ENCODE measurements around the gene IQSEC1.

IQSEC1 gene

DNA sequence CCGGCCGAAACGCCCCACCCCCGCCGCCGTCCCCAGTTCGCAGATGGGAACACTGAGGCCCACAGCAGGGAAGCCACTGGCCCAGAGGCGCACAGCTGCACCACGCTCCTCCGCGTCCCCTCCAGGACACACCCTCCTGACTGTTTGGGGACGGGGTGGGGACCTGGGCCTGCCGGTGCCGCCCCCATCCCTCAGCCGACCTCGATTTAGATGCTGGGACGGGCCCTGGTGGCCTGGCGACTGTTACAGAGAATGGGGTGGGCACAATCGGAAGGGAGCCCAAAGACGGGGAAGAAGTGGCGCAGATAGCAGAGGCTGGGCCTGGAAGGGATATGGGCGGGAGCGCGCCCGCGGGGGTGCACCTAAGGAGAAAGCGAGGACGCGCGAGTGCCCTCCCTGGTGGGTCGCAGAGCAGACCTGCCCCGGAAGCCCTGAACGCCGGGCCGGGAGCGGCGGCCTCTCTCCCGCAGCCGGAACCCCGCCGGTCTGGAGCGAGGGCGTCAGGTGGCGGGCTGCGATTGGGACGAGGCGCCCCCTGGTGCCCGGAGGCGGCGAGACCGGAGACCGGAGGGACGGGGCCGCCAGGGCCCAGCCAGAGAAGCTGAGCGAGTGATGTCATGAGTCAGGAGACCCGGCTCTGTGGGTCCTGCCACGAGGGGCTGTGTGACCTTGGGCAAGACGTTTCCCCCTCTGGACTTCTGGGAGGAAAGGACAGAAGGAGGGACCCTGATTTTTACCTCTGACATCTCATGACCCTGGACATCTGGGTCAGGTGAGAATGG is 78.4 kb downstream of the IQSEC1 start:
- DNase-seq (ENCODE audit: insufficient read length, low spot score): peak; percentile 96
- FAIRE-seq: no peak
- TF ChIP-seq POLR2A (IDR thresholded peaks at IDR 0.05; ENCODE audit: low read depth, low read length): no peak; the same call in 1 of the 2 replicates

DNA sequence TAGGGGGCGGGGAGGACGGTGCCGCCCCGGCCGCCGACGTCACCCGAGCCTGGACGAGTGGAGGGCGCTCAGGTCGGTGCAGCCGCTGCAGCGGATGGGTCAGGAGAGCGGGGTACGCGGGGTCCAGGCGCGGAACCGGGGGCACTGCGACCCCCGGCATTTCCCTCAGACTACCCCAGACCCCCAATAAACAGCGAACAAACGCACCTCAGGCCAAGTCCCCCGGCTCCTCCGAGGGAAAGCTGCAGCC is 78.9 kb downstream of the IQSEC1 start:
- TF ChIP-seq POLR2A (IDR thresholded peaks at IDR 0.05; ENCODE audit: low read depth, low read length): no peak
- DNase-seq (ENCODE audit: insufficient read length, low spot score) (peak; percentile 50), FAIRE-seq (no peak)

DNA sequence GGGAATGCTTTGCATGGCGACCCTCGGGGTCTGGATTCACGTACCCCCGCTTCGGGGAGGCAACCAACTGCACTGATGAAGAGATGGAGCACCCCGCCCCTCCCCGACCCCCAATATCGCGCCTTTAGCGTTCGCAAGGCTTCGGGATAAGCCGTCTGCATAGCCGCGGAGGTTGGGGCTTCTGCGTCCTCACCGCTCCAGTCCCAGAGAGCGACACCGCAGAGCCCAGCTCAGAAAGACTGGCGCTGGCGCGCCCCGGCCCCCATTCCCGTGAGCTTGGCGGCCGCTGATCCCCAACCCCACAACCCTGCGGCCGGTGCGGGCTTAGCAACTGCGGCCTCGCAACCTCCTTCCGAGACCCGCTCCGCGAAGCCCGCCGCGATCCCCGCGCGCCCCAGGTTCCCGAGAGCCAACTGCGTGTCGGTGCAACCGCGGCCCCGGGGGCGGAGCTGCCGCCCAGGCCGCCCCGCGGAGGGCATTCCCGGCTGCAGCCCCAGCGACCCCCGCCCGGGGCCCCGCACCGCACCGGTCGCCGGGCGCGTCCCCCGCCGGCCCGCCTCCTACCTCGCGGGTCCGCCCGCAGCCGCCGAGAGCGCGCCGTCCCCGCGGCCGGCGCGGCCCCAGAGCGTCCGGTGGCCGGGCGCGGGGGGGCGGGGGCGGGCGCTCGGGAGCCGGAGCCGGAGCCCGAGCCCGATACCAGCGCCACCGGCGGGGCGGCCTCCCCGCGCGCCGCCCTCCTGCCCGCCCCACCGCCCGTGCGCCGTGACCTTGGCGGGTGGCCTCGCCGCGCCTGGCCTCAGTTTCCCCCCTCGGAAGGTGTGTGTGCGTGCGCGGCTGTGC is 79.5 kb downstream of the IQSEC1 start:
- 0 out of 2 replicates have a peak, but pooled peaks have one; percentile 3 for TF ChIP-seq POLR2A (IDR thresholded peaks at IDR 0.05; ENCODE audit: low read depth, low read length)
- FAIRE-seq (no peak), DNase-seq (ENCODE audit: insufficient read length, low spot score) (peak; percentile 47)

DNA sequence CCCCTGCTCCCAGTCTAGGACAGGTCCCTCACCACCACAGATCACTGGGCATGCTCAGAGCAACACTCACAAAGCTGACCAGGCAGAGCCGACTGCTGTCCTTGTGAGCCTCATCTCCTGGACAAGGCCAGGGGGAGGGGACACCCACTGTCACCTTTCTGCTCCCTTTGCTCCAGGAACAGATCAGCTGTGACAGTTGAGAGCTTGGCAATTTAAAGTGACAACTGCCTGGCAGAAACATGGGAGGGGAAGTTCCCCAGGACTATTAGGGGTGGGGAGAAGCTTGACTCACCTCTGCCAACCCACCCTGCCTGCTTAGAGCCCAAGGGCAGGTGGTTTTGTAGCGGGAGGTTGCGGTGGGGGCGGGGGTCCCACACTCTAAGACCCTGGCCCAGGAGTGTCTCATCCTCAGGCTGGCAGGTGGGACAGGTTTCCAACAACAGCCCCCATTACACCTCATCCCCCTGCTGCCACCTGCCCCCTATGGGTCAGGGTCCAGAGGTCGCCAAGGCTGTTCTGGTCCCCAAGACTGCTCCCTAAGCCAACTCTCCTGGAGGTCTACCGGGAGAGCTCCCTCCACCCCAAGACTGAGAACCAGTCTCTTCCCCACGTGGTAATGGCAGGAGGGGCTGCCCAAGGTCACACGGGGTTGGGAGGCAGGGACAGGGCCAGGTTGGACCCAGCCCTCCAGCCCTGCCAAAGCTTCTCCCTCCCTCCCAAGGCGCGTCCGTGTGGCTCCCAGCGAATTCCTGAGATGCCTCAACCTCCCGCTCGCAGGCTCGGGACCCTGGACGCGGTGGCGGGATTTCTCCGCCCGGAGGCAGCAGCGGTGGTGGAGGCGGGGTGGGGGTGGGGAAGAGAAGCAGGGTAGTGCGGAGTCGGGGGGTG is 80.4 kb downstream of the IQSEC1 start:
- no peak for DNase-seq (ENCODE audit: insufficient read length, low spot score)

DNA sequence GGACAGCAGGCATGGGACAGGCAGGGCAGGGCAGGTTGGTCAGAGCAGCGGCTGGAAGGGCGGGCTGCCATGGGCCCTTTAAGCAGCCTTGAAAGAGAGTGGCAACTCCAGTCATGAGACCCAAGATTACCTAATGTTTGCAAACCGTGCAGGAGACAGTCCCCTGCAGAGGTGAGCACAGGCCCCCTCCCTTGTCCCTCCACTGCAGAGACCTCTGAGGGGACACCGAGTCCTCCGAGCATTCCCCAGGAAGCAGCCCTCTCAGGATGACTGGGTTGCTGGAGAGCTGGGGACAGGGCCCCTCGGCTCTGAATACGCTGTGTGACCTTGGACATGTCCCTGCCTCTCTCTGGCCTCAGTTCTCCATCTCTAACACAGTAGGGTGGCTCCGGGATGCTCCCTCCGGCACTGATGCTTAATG is 81.4 kb downstream of the IQSEC1 start:
- no peak for FAIRE-seq
- DNase-seq (ENCODE audit: insufficient read length, low spot score): no peak
- no peak for TF ChIP-seq POLR2A (IDR thresholded peaks at IDR 0.05; ENCODE audit: low read depth, low read length)

More for the DNA sequence above, 80.4 kb downstream of the IQSEC1 start:
- FAIRE-seq: no peak
- no peak for TF ChIP-seq POLR2A (IDR thresholded peaks at IDR 0.05; ENCODE audit: low read depth, low read length)

DNA sequence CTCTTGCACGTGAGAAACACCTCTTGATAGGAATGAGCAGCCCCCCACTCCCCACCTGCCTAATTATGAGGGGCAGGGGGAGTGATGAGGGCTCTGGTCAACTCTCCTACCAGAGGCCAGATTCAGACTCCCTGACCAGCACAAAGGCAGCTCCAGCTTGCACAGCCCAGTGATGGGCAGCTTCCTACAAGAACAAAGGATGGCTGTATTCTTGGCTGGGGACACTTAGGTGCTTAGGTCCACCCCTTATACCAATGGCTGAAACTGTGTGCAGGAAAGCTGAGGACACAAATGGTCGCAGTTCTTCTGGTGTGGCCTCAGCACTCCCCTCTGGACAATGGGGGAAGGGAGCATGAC is 81.8 kb downstream of the IQSEC1 start:
- TF ChIP-seq POLR2A (IDR thresholded peaks at IDR 0.05; ENCODE audit: low read depth, low read length): no peak
- DNase-seq (ENCODE audit: insufficient read length, low spot score) (no peak), FAIRE-seq (no peak)

DNA sequence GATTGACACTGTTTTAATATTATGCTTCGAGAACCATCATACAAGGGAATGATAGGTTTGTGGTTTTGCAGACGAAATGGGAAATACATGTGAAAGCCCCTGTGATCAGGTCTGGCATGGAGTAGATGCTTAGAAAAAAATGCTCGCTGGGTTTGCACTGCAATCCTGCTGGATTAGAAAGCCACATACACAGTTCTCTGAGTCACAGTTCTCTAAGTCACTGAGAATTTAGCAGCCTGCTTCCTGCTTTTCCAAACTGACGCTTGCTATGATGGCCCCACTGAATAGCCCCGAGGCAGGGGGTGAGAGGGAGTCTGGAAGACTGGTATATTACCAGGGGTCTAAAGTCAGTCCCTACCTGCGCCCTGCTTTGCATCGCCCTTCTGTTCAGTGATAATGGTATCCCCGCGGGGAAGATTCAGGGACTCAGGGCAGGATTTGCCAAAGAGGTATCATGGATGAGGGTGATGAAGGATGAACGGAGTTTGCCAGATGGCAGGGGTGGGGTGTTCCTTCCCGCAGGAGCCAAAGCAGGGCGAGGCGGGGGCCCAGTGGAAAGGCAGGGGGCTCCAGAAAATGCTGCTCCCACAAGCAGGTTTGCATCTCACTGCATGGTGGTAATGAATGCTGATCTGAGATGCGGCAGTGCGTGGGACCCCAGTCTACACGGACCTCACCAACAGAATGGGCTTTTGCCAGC is 82.3 kb downstream of the IQSEC1 start:
- TF ChIP-seq POLR2A (IDR thresholded peaks at IDR 0.05; ENCODE audit: low read depth, low read length): no peak
- no peak for FAIRE-seq

DNA sequence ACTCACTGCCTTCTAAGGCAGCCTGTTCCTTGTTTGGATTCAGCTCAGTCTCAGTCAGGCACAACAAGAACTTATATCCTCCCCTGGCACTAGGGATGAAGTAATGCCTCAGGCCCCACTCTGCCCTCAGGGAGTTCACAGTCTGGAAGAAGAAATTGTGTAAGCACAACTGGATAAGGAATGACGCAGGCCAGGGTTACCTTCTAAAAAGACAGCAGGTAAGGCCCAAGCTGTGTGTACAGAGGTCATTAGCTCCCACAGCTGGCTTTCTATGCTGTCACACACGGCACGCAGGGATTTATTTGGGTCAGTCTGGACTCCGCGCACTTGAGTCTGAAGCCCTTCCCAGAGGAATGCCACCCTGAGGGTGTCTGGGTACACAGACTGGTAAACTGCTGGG is 82.9 kb downstream of the IQSEC1 start:
- DNase-seq (ENCODE audit: insufficient read length, low spot score) (no peak), FAIRE-seq (no peak)
- TF ChIP-seq POLR2A (IDR thresholded peaks at IDR 0.05; ENCODE audit: low read depth, low read length): no peak

More for the DNA sequence above, 82.3 kb downstream of the IQSEC1 start:
- DNase-seq (ENCODE audit: insufficient read length, low spot score): peak; percentile 91

DNA sequence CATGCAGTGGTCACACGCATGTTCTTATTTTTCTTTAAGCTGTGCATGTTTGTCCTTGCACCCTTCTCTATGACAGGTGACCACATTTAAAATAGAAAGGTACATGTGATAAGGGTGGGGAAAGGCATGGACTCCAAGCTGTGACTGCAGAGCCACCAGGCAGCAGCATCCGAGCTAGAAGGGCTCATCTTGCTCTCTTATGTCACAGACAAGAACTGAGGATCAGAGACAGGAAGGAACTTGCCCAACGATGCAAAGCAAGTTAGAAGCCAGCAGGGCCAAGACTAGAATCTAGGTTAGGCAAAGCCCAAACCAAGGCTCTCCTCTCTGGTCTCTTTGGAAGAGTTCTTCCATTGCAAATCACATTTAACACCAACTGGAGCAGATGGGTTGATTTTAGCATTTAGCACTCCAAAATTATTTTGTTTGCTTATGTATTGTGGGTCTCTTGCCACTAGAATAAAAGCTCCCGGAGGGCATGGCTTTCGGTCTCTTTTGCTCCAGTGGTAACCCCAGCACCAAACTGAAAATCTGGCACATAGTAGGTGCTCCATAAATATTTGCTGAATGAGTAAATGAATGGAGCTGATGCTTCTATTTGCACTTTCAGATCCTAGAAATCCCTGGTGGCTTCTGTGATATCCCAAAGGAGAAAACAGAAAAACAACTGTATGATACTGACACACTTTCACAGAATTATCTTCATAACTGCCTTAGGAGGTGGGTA is 84.3 kb downstream of the IQSEC1 start:
- FAIRE-seq: no peak

DNA sequence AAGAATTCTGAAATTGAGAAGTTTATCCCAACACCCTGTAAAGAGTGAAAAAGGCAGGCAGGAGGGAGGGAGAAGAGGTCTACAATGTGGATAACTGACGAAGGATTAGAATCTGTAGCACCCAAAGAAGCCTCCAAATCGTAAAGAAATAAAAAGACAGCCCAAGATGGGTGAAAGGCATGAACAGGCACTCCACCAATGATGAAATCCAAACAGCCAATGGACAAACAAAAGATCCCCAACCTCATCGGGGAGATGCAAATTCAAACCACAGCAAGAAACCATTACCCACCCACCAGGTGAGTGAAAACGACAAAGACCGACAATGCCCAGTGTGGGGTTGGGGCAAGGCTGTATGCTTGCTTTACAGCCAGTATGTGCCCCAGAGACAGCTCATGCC is 85.6 kb downstream of the IQSEC1 start:
- no peak for FAIRE-seq

More for the DNA sequence above, 84.3 kb downstream of the IQSEC1 start:
- no peak for DNase-seq (ENCODE audit: insufficient read length, low spot score)
- TF ChIP-seq POLR2A (IDR thresholded peaks at IDR 0.05; ENCODE audit: low read depth, low read length): no peak

DNA sequence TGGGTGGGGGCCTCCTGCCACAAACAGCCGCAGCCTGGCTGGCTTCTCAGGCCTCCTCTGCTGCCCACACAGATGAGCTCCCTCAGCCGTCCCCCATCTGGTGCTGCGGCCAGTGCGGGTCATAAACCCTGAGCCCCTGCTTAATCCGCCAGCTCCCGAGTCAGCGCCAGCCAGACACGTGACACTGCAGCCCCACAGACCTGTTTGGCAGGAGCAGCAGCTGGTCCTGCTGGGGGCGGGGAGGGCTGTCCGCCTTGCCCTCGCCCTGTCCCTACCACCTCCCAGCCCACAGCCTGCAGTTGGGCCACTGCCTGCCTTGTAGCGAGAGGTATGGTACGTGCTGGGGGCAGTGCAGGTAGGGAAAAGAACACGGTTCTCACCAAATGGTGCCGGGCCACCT is 86.2 kb downstream of the IQSEC1 start:
- no peak for TF ChIP-seq POLR2A (IDR thresholded peaks at IDR 0.05; ENCODE audit: low read depth, low read length)
- DNase-seq (ENCODE audit: insufficient read length, low spot score): no peak
- FAIRE-seq: no peak

More for the DNA sequence above, 85.6 kb downstream of the IQSEC1 start:
- no peak for DNase-seq (ENCODE audit: insufficient read length, low spot score)
- no peak for TF ChIP-seq POLR2A (IDR thresholded peaks at IDR 0.05; ENCODE audit: low read depth, low read length)

DNA sequence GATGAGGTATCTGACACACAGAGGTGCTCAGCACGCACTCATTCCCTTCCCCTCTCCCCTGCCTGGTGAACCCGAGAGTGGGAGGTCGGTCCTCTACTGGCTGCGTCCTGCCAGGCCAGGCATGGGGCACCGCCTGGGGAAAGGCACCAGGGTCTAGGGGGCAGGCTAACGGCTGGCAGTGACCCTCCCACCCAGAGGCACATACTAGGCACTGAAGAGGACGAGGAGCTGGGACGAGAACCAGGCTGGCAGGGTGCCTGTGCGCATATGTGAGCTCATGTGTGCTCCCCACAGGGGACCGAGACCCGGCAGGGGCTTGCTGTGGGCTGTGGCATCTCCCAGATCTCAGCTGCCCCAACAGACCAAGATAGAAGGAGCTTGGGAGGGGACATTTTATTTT is 86.7 kb downstream of the IQSEC1 start:
- no peak for DNase-seq (ENCODE audit: insufficient read length, low spot score)
- TF ChIP-seq POLR2A (IDR thresholded peaks at IDR 0.05; ENCODE audit: low read depth, low read length): no peak

DNA sequence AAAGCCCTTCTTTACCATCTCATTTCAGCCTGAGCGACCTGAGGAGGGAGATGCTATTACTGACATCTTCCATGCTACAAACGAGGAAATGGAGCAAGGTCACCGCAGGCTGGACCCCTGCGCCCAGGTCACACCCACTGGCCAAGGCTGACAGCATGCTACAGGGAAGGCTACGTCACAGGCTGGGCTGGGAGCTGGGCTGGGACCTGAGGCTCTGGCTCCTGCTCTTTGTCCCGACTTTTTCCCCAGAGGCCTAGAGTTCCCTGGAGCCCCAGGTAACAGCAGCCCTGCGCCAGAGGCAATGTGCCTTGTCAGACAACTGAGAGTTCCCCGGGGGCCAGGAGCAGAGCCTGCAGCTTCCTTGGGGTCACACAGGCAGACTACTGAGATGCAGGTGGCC is 87.2 kb downstream of the IQSEC1 start:
- FAIRE-seq: no peak
- DNase-seq (ENCODE audit: insufficient read length, low spot score): no peak

More for the DNA sequence above, 86.7 kb downstream of the IQSEC1 start:
- FAIRE-seq: no peak

More for the DNA sequence above, 87.2 kb downstream of the IQSEC1 start:
- TF ChIP-seq POLR2A (IDR thresholded peaks at IDR 0.05; ENCODE audit: low read depth, low read length): no peak

Data from H54 (cell line).